Measurements from ENCODE around the gene MICA. TPM values are rescaled to one million over a fixed set of nuclear protein-coding genes. Genes with fewer than 3 reads are reported as not detected.
"Not testable (repeated sequence)": the region's sequence is repeated elsewhere in the genome, so short reads cannot be mapped to it uniquely, and the experiment has no call there.

The MICA gene
- total RNA-seq, 1 experiment from 2014 or later = 34.3 TPM

GRCh38 chr6:31400467-31401289 is 2.7 kb upstream of the MICA start:
- peak; percentile 70 for DNase-seq (ENCODE audit: low read depth)
- in situ Hi-C loops (cut with HindIII; ENCODE audit: low pct_unique_long_range_greater_than_20kb, low sequenced_read_pairs) = no loop called here

- peak; percentile 84 for DNase-seq (ENCODE audit: low read depth)
- in situ Hi-C loops (cut with HindIII; ENCODE audit: low pct_unique_long_range_greater_than_20kb, low sequenced_read_pairs) = no loop called here
These were observed 2.0 kb upstream of the MICA start for GRCh38 chr6:31401403-31401802.

GRCh38 chr6:31402324-31403282 is 792 bp upstream of the MICA start:
- in situ Hi-C loops (cut with HindIII; ENCODE audit: low pct_unique_long_range_greater_than_20kb, low sequenced_read_pairs) = no loop called here
- peak; percentile 48 for DNase-seq (ENCODE audit: low read depth)

GRCh38 chr6:31404061-31404364 is 618 bp downstream of the MICA start:
- in situ Hi-C loops (cut with HindIII; ENCODE audit: low pct_unique_long_range_greater_than_20kb, low sequenced_read_pairs); DNase-seq (ENCODE audit: low read depth): not testable (repeated sequence)

GRCh38 chr6:31405996-31406395 is 2.6 kb downstream of the MICA start:
- in situ Hi-C loops (cut with HindIII; ENCODE audit: low pct_unique_long_range_greater_than_20kb, low sequenced_read_pairs) = no loop called here
- no peak for DNase-seq (ENCODE audit: low read depth)

- in situ Hi-C loops (cut with HindIII; ENCODE audit: low pct_unique_long_range_greater_than_20kb, low sequenced_read_pairs) = no loop called here
- DNase-seq (ENCODE audit: low read depth) = no peak
These were observed 4.3 kb downstream of the MICA start for GRCh38 chr6:31407699-31408098.

GRCh38 chr6:31412506-31412905 is 9.1 kb downstream of the MICA start:
- no peak for DNase-seq (ENCODE audit: low read depth)
- in situ Hi-C loops (cut with HindIII; ENCODE audit: low pct_unique_long_range_greater_than_20kb, low sequenced_read_pairs) = no loop called here

GRCh38 chr6:31414148-31414770 is 10.9 kb downstream of the MICA start:
- in situ Hi-C loops (cut with HindIII; ENCODE audit: low pct_unique_long_range_greater_than_20kb, low sequenced_read_pairs); DNase-seq (ENCODE audit: low read depth): not testable (repeated sequence)

- in situ Hi-C loops (cut with HindIII; ENCODE audit: low pct_unique_long_range_greater_than_20kb, low sequenced_read_pairs) = no loop called here
- DNase-seq (ENCODE audit: low read depth) = no peak
These were observed 11.4 kb downstream of the MICA start for GRCh38 chr6:31414771-31415265.

- in situ Hi-C loops (cut with HindIII; ENCODE audit: low pct_unique_long_range_greater_than_20kb, low sequenced_read_pairs) = no loop called here
- no peak for DNase-seq (ENCODE audit: low read depth)
These were observed 13.1 kb downstream of the MICA start for GRCh38 chr6:31416394-31417014.

GRCh38 chr6:31418251-31418650 is 14.9 kb downstream of the MICA start:
- no peak for DNase-seq (ENCODE audit: low read depth)
- in situ Hi-C loops (cut with HindIII; ENCODE audit: low pct_unique_long_range_greater_than_20kb, low sequenced_read_pairs) = no loop called here

- in situ Hi-C loops (cut with HindIII; ENCODE audit: low pct_unique_long_range_greater_than_20kb, low sequenced_read_pairs) = no loop called here
- DNase-seq (ENCODE audit: low read depth) = no peak
These were observed 16.4 kb downstream of the MICA start for GRCh38 chr6:31419842-31420241.

GRCh38 chr6:31420546-31420945 is 17.2 kb downstream of the MICA start:
- no peak for DNase-seq (ENCODE audit: low read depth)
- in situ Hi-C loops (cut with HindIII; ENCODE audit: low pct_unique_long_range_greater_than_20kb, low sequenced_read_pairs) = no loop called here

- in situ Hi-C loops (cut with HindIII; ENCODE audit: low pct_unique_long_range_greater_than_20kb, low sequenced_read_pairs) = no loop called here
- DNase-seq (ENCODE audit: low read depth) = no peak
These were observed 19.2 kb downstream of the MICA start for GRCh38 chr6:31422587-31422986.

- DNase-seq (ENCODE audit: low read depth) = no peak
- in situ Hi-C loops (cut with HindIII; ENCODE audit: low pct_unique_long_range_greater_than_20kb, low sequenced_read_pairs) = no loop called here
These were observed 20.2 kb downstream of the MICA start for GRCh38 chr6:31423550-31423949.

- no peak for DNase-seq (ENCODE audit: low read depth)
- in situ Hi-C loops (cut with HindIII; ENCODE audit: low pct_unique_long_range_greater_than_20kb, low sequenced_read_pairs) = no loop called here
These were observed 23.3 kb downstream of the MICA start for GRCh38 chr6:31426395-31427354.

- DNase-seq (ENCODE audit: low read depth) = no peak
- in situ Hi-C loops (cut with HindIII; ENCODE audit: low pct_unique_long_range_greater_than_20kb, low sequenced_read_pairs) = no loop called here
These were observed 27.1 kb downstream of the MICA start for GRCh38 chr6:31430449-31430848.

Measured in Caki2 (cell line).